Astrocyte (in vitro differentiated cells and primary cell): ENCODE results near the gene ALPL. TPM values are rescaled to one million over a fixed set of nuclear protein-coding genes. Genes with fewer than 3 reads are reported as not detected.

ENCODE experiments used
- DNase-seq: peaks from one replicate; pipeline ENCODE4 v3.0.0-alpha.2; 2010; ENCODE audit warnings: low read depth
- FAIRE-seq: peaks from 2 replicates; lab custom pipeline; 2011; peaks lifted over from hg19 to GRCh38; lab: Jason Lieb, UNC
- H2AFZ ChIP-seq: 2 replicates; pipeline ENCODE4 v1.6.0; 2012; ENCODE audit warnings: low read depth, low read length, inconsistent platforms
- H3K27ac ChIP-seq: 2 replicates; pipeline ENCODE4 v1.5.1; 2011; ENCODE audit warnings: low read depth, low read length, inconsistent platforms
- H3K27me3 ChIP-seq: 2 replicates; pipeline ENCODE4 v1.6.0; 2011; ENCODE audit warnings: low read length, inconsistent platforms; ENCODE audit not compliant: insufficient read depth
- H3K36me3 ChIP-seq: 2 replicates; pipeline ENCODE4 v1.5.1; 2011; ENCODE audit warnings: low read length, inconsistent platforms; ENCODE audit not compliant: insufficient read depth
- H3K4me1 ChIP-seq: 2 replicates; pipeline ENCODE4 v1.5.1; 2011; ENCODE audit warnings: low read length, inconsistent platforms; ENCODE audit not compliant: insufficient read depth
- H3K4me2 ChIP-seq: 2 replicates; pipeline ENCODE4 v1.6.0; 2012; ENCODE audit warnings: low read length, inconsistent platforms
- H3K4me3 ChIP-seq: 2 replicates; pipeline ENCODE4 v1.5.1; 2011; ENCODE audit warnings: low read depth, mild to moderate bottlenecking, low read length, inconsistent platforms; ENCODE audit not compliant: insufficient read depth
- H3K79me2 ChIP-seq: 2 replicates; pipeline ENCODE4 v1.6.0; 2012; ENCODE audit warnings: mild to moderate bottlenecking, low read length, inconsistent platforms; ENCODE audit not compliant: insufficient read depth
- H3K9ac ChIP-seq: 2 replicates; pipeline ENCODE4 v1.6.0; 2012; ENCODE audit warnings: mild to moderate bottlenecking, low read length, inconsistent platforms
- H3K9me3 ChIP-seq: 2 replicates; pipeline ENCODE4 v1.5.1; 2012; ENCODE audit warnings: low read depth, mild to moderate bottlenecking, low read length, inconsistent platforms; ENCODE audit not compliant: insufficient read depth
- H4K20me1 ChIP-seq: 2 replicates; pipeline ENCODE4 v1.6.0; 2012; ENCODE audit warnings: low read length, inconsistent platforms; ENCODE audit not compliant: insufficient read depth
- H3K27ac Mint-ChIP-seq: one replicate; pipeline ENCODE4 v1.8.0; 2021; ENCODE audit warnings: mild to moderate bottlenecking, mixed read lengths; ENCODE audit not compliant: unreplicated experiment
- H3K27me3 Mint-ChIP-seq: one replicate; pipeline ENCODE4 v1.8.0; 2021; ENCODE audit warnings: low read depth, mixed read lengths; ENCODE audit not compliant: unreplicated experiment
- H3K36me3 Mint-ChIP-seq: one replicate; pipeline ENCODE4 v1.8.0; 2021; ENCODE audit warnings: low read depth, mixed read lengths; ENCODE audit not compliant: unreplicated experiment
- H3K4me1 Mint-ChIP-seq: one replicate; pipeline ENCODE4 v1.8.0; 2021; ENCODE audit warnings: low read depth, mixed read lengths; ENCODE audit not compliant: unreplicated experiment
- H3K4me3 Mint-ChIP-seq: one replicate; pipeline ENCODE4 v1.8.0; 2021; ENCODE audit warnings: mild to moderate bottlenecking, moderate library complexity, mixed read lengths; ENCODE audit not compliant: unreplicated experiment
- H3K9me3 Mint-ChIP-seq: one replicate; pipeline ENCODE4 v1.8.0; 2021; ENCODE audit warnings: mild to moderate bottlenecking, mixed read lengths; ENCODE audit not compliant: unreplicated experiment
- EZH2 ChIP-seq: IDR thresholded peaks from 2 replicates; pipeline ENCODE4 v1.6.1; 2012; ENCODE audit warnings: mild to moderate bottlenecking, low read length, inconsistent platforms; ENCODE audit not compliant: insufficient read depth
- total RNA-seq: library from RNA; stranded (reverse); gene quantifications from 2 replicates; pipeline ENCODE4 v1.2.1, GENCODE V29; 2021
- TF ChIP-seq, protein P1 (sequence below): IDR thresholded peaks from 2 replicates; pipeline ENCODE4 v1.5.1; 2011; ENCODE audit warnings: low read depth, mild to moderate bottlenecking, inconsistent platforms, low read length, moderate library complexity; ENCODE audit not compliant: insufficient read depth

The ALPL gene
- total RNA-seq, 1 donor from 2014 or later = 24.3 TPM

DNA sequence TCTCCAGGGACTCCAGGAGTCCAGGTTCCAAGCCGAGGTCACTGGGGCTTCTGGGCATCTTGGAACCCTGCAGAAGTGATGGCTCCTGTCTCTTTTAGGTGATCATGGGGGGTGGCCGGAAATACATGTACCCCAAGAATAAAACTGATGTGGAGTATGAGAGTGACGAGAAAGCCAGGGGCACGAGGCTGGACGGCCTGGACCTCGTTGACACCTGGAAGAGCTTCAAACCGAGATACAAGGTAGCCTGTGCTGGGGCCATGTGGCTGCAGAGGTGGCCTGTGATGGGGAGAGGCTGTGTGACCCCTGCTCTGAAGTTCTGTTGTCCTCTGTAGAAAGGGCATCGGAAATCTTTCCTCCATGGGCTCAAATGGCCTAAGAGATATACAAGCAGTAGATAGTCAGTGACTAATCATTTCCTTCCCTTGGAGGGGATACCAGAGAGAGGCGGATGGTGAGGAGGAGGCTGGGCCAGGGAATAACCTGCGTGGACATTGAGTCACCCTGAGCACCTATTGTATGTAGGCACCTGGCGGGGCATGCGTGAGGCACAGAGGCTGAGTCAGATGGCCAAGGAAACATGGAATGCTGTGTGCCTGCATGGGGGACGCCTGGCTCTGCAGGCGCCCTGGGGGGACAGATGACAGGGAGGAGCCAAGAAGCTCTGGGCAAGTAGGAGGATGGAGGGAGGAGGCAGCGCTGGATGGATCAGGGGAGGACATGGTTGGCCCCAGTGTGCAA is 59.0 kb downstream of the ALPL start:
- Histone ChIP-seq H2AFZ (no peak overlapping the region), H3K27ac (peak overlapping the region; percentile 75), H3K36me3 (no peaks in the 10 kb centered on the region), H3K4me2 (peak overlapping the region; percentile 31), H3K27me3 (no peaks in the 10 kb centered on the region), H3K9ac (peak overlapping the region; percentile 46), H3K4me1 (peaks cover 24% of the 10 kb centered on the region), H3K79me2 (no peaks in the 10 kb centered on the region), H4K20me1 (no peaks in the 10 kb centered on the region), H3K9me3 (peaks cover 5% of the 10 kb centered on the region), H3K4me3 (no peak overlapping the region)
- Mint-ChIP-seq H3K4me1 (peaks cover 28% of the 10 kb centered on the region), H3K36me3 (peaks cover 9% of the 10 kb centered on the region), H3K27ac (peak overlapping the region; percentile 89), H3K4me3 (no peak overlapping the region), H3K9me3 (no peaks in the 10 kb centered on the region), H3K27me3 (peaks cover 4% of the 10 kb centered on the region)
- DNase-seq = peak; percentile 73
- TF ChIP-seq EZH2 = no peak
- TF ChIP-seq, protein P1, sequence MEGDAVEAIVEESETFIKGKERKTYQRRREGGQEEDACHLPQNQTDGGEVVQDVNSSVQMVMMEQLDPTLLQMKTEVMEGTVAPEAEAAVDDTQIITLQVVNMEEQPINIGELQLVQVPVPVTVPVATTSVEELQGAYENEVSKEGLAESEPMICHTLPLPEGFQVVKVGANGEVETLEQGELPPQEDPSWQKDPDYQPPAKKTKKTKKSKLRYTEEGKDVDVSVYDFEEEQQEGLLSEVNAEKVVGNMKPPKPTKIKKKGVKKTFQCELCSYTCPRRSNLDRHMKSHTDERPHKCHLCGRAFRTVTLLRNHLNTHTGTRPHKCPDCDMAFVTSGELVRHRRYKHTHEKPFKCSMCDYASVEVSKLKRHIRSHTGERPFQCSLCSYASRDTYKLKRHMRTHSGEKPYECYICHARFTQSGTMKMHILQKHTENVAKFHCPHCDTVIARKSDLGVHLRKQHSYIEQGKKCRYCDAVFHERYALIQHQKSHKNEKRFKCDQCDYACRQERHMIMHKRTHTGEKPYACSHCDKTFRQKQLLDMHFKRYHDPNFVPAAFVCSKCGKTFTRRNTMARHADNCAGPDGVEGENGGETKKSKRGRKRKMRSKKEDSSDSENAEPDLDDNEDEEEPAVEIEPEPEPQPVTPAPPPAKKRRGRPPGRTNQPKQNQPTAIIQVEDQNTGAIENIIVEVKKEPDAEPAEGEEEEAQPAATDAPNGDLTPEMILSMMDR = no peak
- no peak for FAIRE-seq

DNA sequence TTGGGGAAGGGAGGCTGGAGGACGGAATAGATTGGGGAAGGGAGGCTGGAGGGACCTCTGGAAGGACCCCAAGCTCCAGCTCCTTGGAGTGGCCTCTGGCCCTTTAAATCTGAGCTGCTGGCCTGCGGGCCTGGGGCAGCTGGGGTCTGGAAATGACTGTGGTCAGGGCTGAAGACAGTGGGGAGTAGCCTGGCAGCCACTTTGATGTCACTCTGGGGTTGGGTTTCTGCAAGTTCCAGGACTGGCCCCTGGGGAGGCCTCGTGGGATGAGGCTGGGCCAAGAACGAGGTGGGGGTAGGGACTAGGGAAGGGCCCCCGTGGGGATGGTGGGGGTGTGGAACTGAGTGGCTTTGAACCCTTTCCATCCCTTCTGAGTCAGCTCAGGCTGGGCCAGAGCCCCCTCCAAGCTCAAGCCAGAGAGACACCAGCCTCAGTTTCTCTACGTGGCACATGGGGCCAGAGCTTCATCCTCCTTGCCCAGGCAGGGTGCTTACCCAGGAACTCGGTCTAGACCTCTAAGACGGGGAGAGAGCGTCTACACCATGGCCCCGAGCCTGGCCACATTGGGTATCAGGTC is 59.7 kb downstream of the ALPL start:
- H3K36me3 Mint-ChIP-seq = peaks cover 9% of the 10 kb centered on the region
- H3K9me3 ChIP-seq = peaks cover 5% of the 10 kb centered on the region
- no peak overlapping the region for H3K4me3 Mint-ChIP-seq
- H3K27ac ChIP-seq = peak overlapping the region; percentile 75
- peaks cover 24% of the 10 kb centered on the region for H3K4me1 ChIP-seq
- no peaks in the 10 kb centered on the region for H3K9me3 Mint-ChIP-seq
- no peak overlapping the region for H3K4me3 ChIP-seq
- peak overlapping the region; percentile 31 for H3K4me2 ChIP-seq
- peak overlapping the region; percentile 89 for H3K27ac Mint-ChIP-seq
- no peaks in the 10 kb centered on the region for H3K27me3 ChIP-seq
- FAIRE-seq = no peak
- no peaks in the 10 kb centered on the region for H3K79me2 ChIP-seq
- H3K27me3 Mint-ChIP-seq = peaks cover 4% of the 10 kb centered on the region
- TF ChIP-seq, protein P1 = no peak
- TF ChIP-seq EZH2 = no peak
- DNase-seq = no peak
- peaks cover 28% of the 10 kb centered on the region for H3K4me1 Mint-ChIP-seq
- peak overlapping the region; percentile 0 for H3K9ac ChIP-seq
- no peak overlapping the region for H2AFZ ChIP-seq
- H3K36me3 ChIP-seq = no peaks in the 10 kb centered on the region
- no peaks in the 10 kb centered on the region for H4K20me1 ChIP-seq
